ACC112 (cell line): ENCODE measurements around the gene MAD1L1.
"Not testable (repeated sequence)": the region's sequence is repeated elsewhere in the genome, so short reads cannot be mapped to it uniquely, and the experiment has no call there.

Experiments used
- H2AFZ ChIP-seq: fragments of 200-600 bp; sonication (generic); one replicate; pipeline ENCODE4 v1.6.0; 2017; ENCODE audit warnings: antibody characterized with exemption, low read length; ENCODE audit not compliant: unreplicated experiment
- H3K27ac ChIP-seq: fragments of 200-600 bp; sonication (generic); 2 replicates; pipeline ENCODE4 v1.5.1; 2014; ENCODE audit warnings: low read depth, mild to moderate bottlenecking, antibody characterized with exemption, low read length, moderate library complexity
- H3K27me3 ChIP-seq: fragments of 200-600 bp; sonication (generic); 2 replicates; pipeline ENCODE4 v1.6.1; 2014; ENCODE audit warnings: mild to moderate bottlenecking, antibody characterized with exemption, low read length, moderate library complexity, mixed read lengths; ENCODE audit not compliant: insufficient read depth
- H3K36me3 ChIP-seq: fragments of 200-600 bp; sonication (generic); 2 replicates; pipeline ENCODE4 v1.6.1; 2016; ENCODE audit warnings: mild to moderate bottlenecking, antibody characterized with exemption, low read length, moderate library complexity, mixed read lengths; ENCODE audit not compliant: insufficient read depth
- H3K4me1 ChIP-seq: fragments of 200-600 bp; sonication (generic); one replicate; pipeline ENCODE4 v1.6.1; 2016; ENCODE audit warnings: low read length, mixed read lengths; ENCODE audit not compliant: insufficient read depth, unreplicated experiment, control insufficient read depth
- H3K4me3 ChIP-seq: fragments of 200-600 bp; sonication (generic); 2 replicates; pipeline ENCODE4 v1.5.1; 2014; ENCODE audit warnings: mild to moderate bottlenecking, low read depth, low read length
- H3K79me2 ChIP-seq: fragments of 200-600 bp; sonication (generic); one replicate; pipeline ENCODE4 v1.6.0; 2016; ENCODE audit warnings: low read length; ENCODE audit not compliant: control insufficient read depth, unreplicated experiment, insufficient read depth

Gene MAD1L1

GRCh38 chr7:1936531-1937251, 296.1 kb downstream of the MAD1L1 start:
- Histone ChIP-seq H2AFZ (no peak overlapping the region), H3K79me2 (no peaks in the 10 kb centered on the region), H3K27ac (no peak overlapping the region), H3K4me1 (no peaks in the 10 kb centered on the region), H3K4me3 (no peak overlapping the region), H3K27me3 (no peaks in the 10 kb centered on the region), H3K36me3 (no peaks in the 10 kb centered on the region)

GRCh38 chr7:1936006-1936310, 296.8 kb downstream of the MAD1L1 start:
- no peak overlapping the region for H3K27ac ChIP-seq
- H2AFZ ChIP-seq, result no peak overlapping the region

GRCh38 chr7:1935176-1936005, 297.4 kb downstream of the MAD1L1 start:
- no peak overlapping the region for H3K27ac ChIP-seq
- H3K4me1 ChIP-seq, result no peaks in the 10 kb centered on the region
- H3K27me3 ChIP-seq, result no peaks in the 10 kb centered on the region
- no peak overlapping the region for H3K4me3 ChIP-seq
- H3K79me2 ChIP-seq, result no peaks in the 10 kb centered on the region
- no peak overlapping the region for H2AFZ ChIP-seq
- H3K36me3 ChIP-seq, result no peaks in the 10 kb centered on the region

More at GRCh38 chr7:1936006-1936310, 296.8 kb downstream of the MAD1L1 start:
- H3K36me3 ChIP-seq, result no peaks in the 10 kb centered on the region
- no peaks in the 10 kb centered on the region for H3K79me2 ChIP-seq
- H3K4me1 ChIP-seq, result no peaks in the 10 kb centered on the region
- no peaks in the 10 kb centered on the region for H3K27me3 ChIP-seq
- H3K4me3 ChIP-seq, result no peak overlapping the region

- H3K4me1 ChIP-seq, result no peaks in the 10 kb centered on the region
- H3K4me3 ChIP-seq, result no peak overlapping the region
- no peaks in the 10 kb centered on the region for H3K79me2 ChIP-seq
- no peaks in the 10 kb centered on the region for H3K36me3 ChIP-seq
- H2AFZ ChIP-seq, result no peak overlapping the region
- H3K27me3 ChIP-seq, result no peaks in the 10 kb centered on the region
- H3K27ac ChIP-seq, result no peak overlapping the region
Measured at GRCh38 chr7:1934756-1935155, 298.0 kb downstream of the MAD1L1 start.

- H3K4me3 ChIP-seq, result no peak overlapping the region
- no peak overlapping the region for H2AFZ ChIP-seq
- H3K27me3 ChIP-seq, result no peaks in the 10 kb centered on the region
- no peaks in the 10 kb centered on the region for H3K36me3 ChIP-seq
- no peaks in the 10 kb centered on the region for H3K4me1 ChIP-seq
- no peaks in the 10 kb centered on the region for H3K79me2 ChIP-seq
- H3K27ac ChIP-seq, result no peak overlapping the region
Measured at GRCh38 chr7:1934017-1934416, 298.7 kb downstream of the MAD1L1 start.

GRCh38 chr7:1933066-1933750, 299.5 kb downstream of the MAD1L1 start:
- Histone ChIP-seq H3K4me3 (no peak overlapping the region), H3K36me3 (no peaks in the 10 kb centered on the region), H3K27ac (no peak overlapping the region), H3K27me3 (no peaks in the 10 kb centered on the region), H2AFZ (no peak overlapping the region), H3K79me2 (no peaks in the 10 kb centered on the region), H3K4me1 (no peaks in the 10 kb centered on the region)

- no peak overlapping the region for H2AFZ ChIP-seq
- H3K36me3 ChIP-seq, result no peaks in the 10 kb centered on the region
- no peak overlapping the region for H3K27ac ChIP-seq
Measured at GRCh38 chr7:1931951-1932270, 300.8 kb downstream of the MAD1L1 start.

GRCh38 chr7:1931256-1931950, 301.3 kb downstream of the MAD1L1 start:
- Histone ChIP-seq H3K4me3 (no peak overlapping the region), H3K79me2 (no peaks in the 10 kb centered on the region), H3K4me1 (no peaks in the 10 kb centered on the region), H3K27ac (no peak overlapping the region), H3K27me3 (no peaks in the 10 kb centered on the region), H2AFZ (no peak overlapping the region), H3K36me3 (no peaks in the 10 kb centered on the region)

More at GRCh38 chr7:1931951-1932270, 300.8 kb downstream of the MAD1L1 start:
- no peaks in the 10 kb centered on the region for H3K27me3 ChIP-seq
- no peak overlapping the region for H3K4me3 ChIP-seq
- no peaks in the 10 kb centered on the region for H3K4me1 ChIP-seq
- no peaks in the 10 kb centered on the region for H3K79me2 ChIP-seq

- Histone ChIP-seq H3K4me3 (no peak overlapping the region), H3K4me1 (no peaks in the 10 kb centered on the region), H3K27ac (no peak overlapping the region), H3K36me3 (no peaks in the 10 kb centered on the region), H3K79me2 (no peaks in the 10 kb centered on the region), H2AFZ (no peak overlapping the region), H3K27me3 (no peaks in the 10 kb centered on the region)
Measured at GRCh38 chr7:1930381-1931065, 302.2 kb downstream of the MAD1L1 start.

- H3K27me3 ChIP-seq, H2AFZ ChIP-seq, H3K4me3 ChIP-seq, H3K36me3 ChIP-seq, H3K79me2 ChIP-seq, H3K27ac ChIP-seq, H3K4me1 ChIP-seq: not testable (repeated sequence)
Measured at GRCh38 chr7:1929349-1929925, 303.3 kb downstream of the MAD1L1 start.
